WI38 (cell line): Measurements from ENCODE around the gene PLCL2.

Experiments used
- H3K4me3 ChIP-seq: 2 replicates; pipeline ENCODE4 v1.5.1; 2011; ENCODE audit warnings: low read depth, mild to moderate bottlenecking, control low read depth, low read length
- TF ChIP-seq, protein P1 (sequence below): IDR thresholded peaks from 2 replicates; pipeline ENCODE4 v1.5.1; 2012; ENCODE audit warnings: low read depth, mild to moderate bottlenecking, control low read depth, low read length

PLCL2 gene

DNA sequence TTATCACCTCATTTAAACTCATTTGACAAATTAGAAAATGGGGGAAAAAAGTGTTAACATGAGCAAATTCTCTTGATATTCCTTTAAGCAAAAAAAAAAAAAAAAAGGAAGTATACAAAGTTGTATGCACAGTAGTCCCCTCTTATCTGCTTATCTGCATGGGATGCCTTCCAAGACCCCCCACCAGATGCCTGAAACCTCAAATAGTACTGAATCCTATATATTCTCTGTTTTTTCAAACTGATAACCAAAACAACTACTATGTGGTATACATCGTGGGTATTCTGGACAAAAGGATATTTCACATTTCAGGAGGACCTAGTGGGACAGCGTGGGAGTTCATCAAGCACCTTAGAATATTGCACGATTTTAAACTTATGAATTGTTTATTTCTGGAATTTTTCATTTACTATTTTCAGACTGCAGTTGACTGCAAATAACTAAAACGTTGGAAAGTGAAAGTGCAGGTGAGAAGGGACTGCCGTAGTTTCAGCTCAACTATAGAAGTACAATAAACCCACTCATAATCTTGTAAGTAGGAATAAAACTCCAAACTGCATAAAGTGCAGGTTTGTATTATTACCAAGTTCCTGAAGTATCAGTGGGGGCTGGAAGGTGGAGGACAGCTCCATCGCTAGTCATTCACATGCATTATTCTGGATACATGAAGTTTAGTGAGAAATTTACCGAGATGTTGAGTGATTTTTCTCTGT, 43.6 kb upstream of the PLCL2 start:
- H3K4me3 ChIP-seq = no peak overlapping the region
- TF ChIP-seq, protein P1, sequence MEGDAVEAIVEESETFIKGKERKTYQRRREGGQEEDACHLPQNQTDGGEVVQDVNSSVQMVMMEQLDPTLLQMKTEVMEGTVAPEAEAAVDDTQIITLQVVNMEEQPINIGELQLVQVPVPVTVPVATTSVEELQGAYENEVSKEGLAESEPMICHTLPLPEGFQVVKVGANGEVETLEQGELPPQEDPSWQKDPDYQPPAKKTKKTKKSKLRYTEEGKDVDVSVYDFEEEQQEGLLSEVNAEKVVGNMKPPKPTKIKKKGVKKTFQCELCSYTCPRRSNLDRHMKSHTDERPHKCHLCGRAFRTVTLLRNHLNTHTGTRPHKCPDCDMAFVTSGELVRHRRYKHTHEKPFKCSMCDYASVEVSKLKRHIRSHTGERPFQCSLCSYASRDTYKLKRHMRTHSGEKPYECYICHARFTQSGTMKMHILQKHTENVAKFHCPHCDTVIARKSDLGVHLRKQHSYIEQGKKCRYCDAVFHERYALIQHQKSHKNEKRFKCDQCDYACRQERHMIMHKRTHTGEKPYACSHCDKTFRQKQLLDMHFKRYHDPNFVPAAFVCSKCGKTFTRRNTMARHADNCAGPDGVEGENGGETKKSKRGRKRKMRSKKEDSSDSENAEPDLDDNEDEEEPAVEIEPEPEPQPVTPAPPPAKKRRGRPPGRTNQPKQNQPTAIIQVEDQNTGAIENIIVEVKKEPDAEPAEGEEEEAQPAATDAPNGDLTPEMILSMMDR = no peak

DNA sequence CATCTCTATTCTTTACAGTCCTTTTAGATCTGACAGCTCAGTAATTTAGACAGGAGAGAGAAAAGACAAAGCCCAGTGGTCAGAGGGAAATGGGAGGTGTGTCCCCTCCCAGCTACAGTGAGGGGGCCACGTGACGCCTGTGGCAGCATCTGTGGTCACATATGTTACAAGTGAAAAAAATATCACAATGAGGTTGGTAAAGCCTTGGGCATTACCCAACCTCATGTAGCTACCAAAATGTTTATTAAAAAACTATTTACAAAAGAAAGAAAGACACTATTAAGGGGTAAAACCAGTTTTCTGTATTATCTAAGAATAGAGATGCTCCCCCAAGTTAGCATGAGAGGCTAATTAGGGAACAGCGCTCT, 42.9 kb upstream of the PLCL2 start:
- no peak overlapping the region for H3K4me3 ChIP-seq

DNA sequence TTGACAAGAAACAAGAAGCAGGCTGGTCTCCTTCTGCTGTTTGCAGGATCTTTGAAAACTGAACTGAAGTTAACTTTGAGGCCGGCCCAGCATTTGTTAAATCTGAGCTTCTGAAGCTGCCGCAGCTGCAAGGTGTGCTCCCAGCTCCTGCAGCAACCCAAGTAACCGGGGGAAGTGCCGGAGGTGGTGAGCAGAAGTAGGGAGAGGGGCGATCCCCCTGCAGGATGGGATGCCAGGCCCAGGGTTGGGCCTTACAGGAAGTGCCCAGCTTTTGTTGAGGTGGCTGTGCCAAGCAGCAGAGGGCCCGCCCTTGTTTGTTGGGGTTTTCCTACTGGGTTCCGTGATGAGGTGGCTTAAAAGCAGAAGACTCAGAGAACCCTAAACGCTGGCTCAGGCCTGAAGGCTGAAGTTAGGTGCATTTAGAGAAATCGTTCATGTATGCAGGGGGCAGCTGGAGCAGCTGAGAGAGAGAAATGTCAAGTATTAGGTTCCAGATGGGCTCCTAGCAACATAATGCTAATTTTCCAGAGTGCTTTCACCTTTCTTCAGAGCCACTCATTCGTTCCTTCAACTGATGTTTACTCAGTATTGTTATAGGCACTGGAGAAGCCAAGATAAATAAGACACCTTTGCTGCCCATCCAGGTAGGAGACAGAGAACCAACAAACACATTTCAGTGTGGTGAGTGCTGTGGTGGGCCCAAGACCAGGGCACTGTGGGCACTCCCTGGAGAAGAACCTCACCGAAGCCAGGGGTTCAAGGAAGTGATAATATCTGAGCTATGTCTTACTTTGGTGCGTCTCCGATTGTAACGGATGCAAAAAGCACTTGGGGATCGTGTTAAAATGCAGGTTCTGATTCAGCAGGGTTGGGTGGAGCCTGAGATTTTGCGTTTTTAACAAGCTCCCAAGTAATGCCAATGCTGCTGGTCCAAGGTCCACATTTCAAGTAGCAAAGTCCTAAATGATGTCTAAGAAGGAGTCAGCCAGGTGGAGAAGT, 42.2 kb upstream of the PLCL2 start:
- H3K4me3 ChIP-seq = no peak overlapping the region
- TF ChIP-seq, protein P1 = no peak

More for the DNA sequence above, 42.9 kb upstream of the PLCL2 start:
- TF ChIP-seq, protein P1 = no peak

DNA sequence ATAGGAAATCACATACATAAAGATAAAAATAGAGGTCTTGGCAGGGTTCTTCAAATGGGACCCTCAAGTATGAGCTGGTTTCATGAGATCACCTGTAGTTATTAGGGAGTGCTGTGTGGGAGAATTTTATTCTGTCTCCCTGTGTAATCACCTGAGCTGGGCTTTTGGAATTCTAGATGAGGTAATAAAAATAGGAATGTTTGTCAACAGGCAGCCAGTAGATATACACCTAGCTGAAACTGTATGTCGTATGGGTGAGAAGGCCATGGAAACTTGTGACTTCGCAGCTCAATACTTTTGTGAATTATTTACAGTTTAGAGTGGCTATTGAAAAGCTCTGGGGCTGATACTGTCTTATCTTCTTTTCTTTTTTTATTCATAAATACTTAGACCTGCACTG, 40.5 kb upstream of the PLCL2 start:
- TF ChIP-seq, protein P1 = no peak
- H3K4me3 ChIP-seq = no peak overlapping the region

DNA sequence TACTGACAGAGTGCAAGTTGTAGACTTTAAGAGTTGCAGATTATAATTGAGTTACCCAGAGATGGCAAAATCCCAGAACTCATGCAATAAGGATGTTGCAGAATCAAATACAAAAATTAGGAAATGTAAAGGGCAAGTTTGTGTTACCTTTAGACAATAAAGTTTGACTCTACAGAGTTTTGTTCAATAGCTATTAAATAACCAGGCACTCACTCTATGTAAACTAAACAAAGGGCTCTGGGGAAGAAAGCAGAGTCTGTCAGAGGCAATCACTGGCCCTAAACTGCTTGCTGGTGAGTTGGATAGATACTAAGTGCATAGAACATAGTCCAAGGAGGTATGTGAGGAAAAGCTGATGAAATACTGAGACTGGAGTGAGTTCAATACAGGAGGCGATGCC, 40.0 kb upstream of the PLCL2 start:
- TF ChIP-seq, protein P1 = no peak
- H3K4me3 ChIP-seq = no peak overlapping the region

DNA sequence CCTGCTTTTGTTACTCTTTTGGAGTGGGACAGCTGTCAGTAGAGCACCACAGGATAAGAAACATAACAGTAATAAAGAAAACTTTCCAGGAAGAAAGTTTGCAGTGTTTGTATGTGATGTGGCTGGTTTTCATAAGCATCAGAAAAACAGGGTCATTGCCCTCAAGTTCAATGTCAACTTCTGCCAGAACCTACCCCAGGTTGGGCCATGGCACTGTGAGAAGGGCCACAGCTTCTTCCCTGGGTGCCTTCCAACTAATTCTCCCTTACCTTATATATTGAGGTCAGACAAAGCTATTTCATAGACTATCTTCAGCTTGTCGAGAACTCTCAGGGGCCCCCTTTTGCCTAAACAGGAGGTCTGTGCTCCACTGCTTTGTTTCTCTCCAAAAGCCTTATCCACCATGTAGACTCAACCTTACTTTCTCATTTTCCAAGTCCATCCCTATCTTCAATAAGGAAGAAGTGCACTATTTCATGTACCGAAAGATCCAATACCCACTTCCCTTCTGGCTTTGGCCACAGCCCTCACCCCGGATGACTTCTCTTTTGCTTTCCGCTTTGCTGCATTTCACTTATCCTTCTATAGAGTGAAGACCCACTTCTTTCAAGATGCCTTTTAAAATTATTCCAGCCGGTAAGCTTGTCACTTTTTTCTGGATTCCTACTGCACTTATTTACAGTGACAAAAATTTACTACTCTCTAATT, 38.2 kb upstream of the PLCL2 start:
- TF ChIP-seq, protein P1 = no peak
- no peak overlapping the region for H3K4me3 ChIP-seq

DNA sequence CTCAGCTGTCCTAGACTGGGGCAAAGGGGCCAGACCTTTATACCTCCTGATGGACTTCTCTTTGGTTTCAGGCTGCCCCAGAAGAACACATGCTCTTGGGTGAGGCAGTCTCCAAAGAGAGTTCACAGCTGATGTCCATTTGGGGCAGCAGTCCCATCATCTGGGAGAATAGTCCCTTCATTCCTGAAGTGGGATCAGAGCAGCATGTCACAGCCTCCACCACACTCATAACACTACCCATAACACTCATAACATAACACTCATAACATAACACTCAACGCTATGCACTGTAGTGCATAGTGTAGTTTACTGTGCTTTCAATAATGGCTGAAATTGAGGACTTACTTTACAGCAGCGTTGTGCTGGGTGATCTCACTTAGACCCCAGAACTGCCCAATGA, 36.7 kb upstream of the PLCL2 start:
- H3K4me3 ChIP-seq = no peak overlapping the region
- TF ChIP-seq, protein P1 = no peak
